Small intestine (tissue), 7 donors: ENCODE results near the gene TANC2. TPM values are rescaled to one million over a fixed set of nuclear protein-coding genes. Genes with fewer than 3 reads are reported as not detected.

Experiments used
- DNase-seq, 2 donors: peaks; one replicate each; pipeline versions ENCODE4 v3.0.0 to v3.0.0-alpha.2; 2013
- FAIRE-seq: peaks from 2 replicates; lab custom pipeline; 2012; peaks lifted over from hg19 to GRCh38; lab: Jason Lieb, UNC
- H3K27ac ChIP-seq, 3 donors: one replicate each; pipeline ENCODE4 v1.5.1; 2013; ENCODE audit warnings: low read length in 2 of 3, mild to moderate bottlenecking in 2 of 3, control low read depth in 1 of 3, inconsistent platforms in 1 of 3, low read depth in 1 of 3, moderate library complexity in 1 of 3
- H3K27me3 ChIP-seq, 3 donors: one replicate each; pipeline ENCODE4 v1.6.1; 2013; ENCODE audit warnings: low read length in 3 of 3, inconsistent platforms in 1 of 3; ENCODE audit not compliant: control insufficient read depth in 3 of 3, insufficient read depth in 3 of 3
- H3K36me3 ChIP-seq, 3 donors: one replicate each; pipeline ENCODE4 v1.6.1; 2013; ENCODE audit warnings: low read length in 3 of 3, inconsistent platforms in 1 of 3, low read depth in 1 of 3, mild to moderate bottlenecking in 1 of 3, moderate library complexity in 1 of 3; ENCODE audit not compliant: control insufficient read depth in 3 of 3, insufficient read depth in 2 of 3
- H3K4me1 ChIP-seq, 3 donors: one replicate each; pipeline ENCODE4 v1.6.1; 2013; ENCODE audit warnings: low read length in 2 of 3, inconsistent platforms in 1 of 3, low read depth in 1 of 3, mild to moderate bottlenecking in 1 of 3, moderate library complexity in 1 of 3; ENCODE audit not compliant: control insufficient read depth in 3 of 3, insufficient read depth in 2 of 3
- H3K4me3 ChIP-seq, 3 donors: one replicate each; pipeline ENCODE4 v1.5.1; 2013; ENCODE audit warnings: low read length in 3 of 3, control low read depth in 1 of 3, inconsistent platforms in 1 of 3, low read depth in 1 of 3, mild to moderate bottlenecking in 1 of 3, moderate library complexity in 1 of 3
- H3K9me3 ChIP-seq, 2 donors: one replicate each; pipeline ENCODE4 v1.6.1; 2013; ENCODE audit warnings: low read depth in 1 of 2, low read length in 1 of 2; ENCODE audit not compliant: control insufficient read depth in 2 of 2, insufficient read depth in 1 of 2
- WGBS, 3 donors: extraction: QIAGEN DNeasy Blood & Tissue Kit; methylation state at CpG; one replicate each; pipeline ENCODE4 v1.1.7; 2013; 5-methylcytosine and 5-hydroxymethylcytosine counted together
- polyA plus RNA-seq, 4 donors: library from polyadenylated mRNA; stranded (reverse) in 3 of 4; unstranded in 1 of 4; fragments of 200-250 nt in 3 of 4; fragments of 120-200 nt in 1 of 4; gene quantifications; one replicate each; pipeline versions ENCODE4 v1.2.1 to v1.2.3, GENCODE V29; 2013
- donor health status: healthy with polysubstance abuse.
- donor health status: control.
- donor health status: control.
- donor health status: Bipolar disorder and iron deficiency.
- donor health status: healthy.

The TANC2 gene
- polyA plus RNA-seq, 4 donors, result 0.22 to 8.5 (median 2.1) TPM

- FAIRE-seq (no peak), DNase-seq (no peak)
- Histone ChIP-seq H3K27me3 (no peaks in the 10 kb centered on the region), H3K36me3 (no peaks in the 10 kb centered on the region), H3K9me3 (peaks cover 0 to 11% of the 10 kb centered on the region in 2 donors), H3K4me1 (no peaks in the 10 kb centered on the region), H3K4me3 (no peak overlapping the region), H3K27ac (no peak overlapping the region)
- WGBS, 3 donors, result 90 to 100% (median 100%) methylated on average over 1 of the region's 1 CpG
These were observed 18.8 kb downstream of the TANC2 start for GRCh38 chr17:62984801-62985200.

GRCh38 chr17:62986549-62986948, 20.5 kb downstream of the TANC2 start:
- H3K4me1 ChIP-seq, result no peaks in the 10 kb centered on the region
- no peak overlapping the region for H3K27ac ChIP-seq
- H3K9me3 ChIP-seq, result peaks cover 0 to 11% of the 10 kb centered on the region in 2 donors
- no peaks in the 10 kb centered on the region for H3K27me3 ChIP-seq
- FAIRE-seq (no peak), DNase-seq (no peak)
- no peaks in the 10 kb centered on the region for H3K36me3 ChIP-seq
- WGBS, 3 donors, result 84 to 99% (median 92%) methylated on average over 4 of the region's 4 CpGs
- no peak overlapping the region for H3K4me3 ChIP-seq

- WGBS, 3 donors, result 88 to 90% (median 88%) methylated on average over 7 of the region's 7 CpGs
- H3K4me1 ChIP-seq, result no peaks in the 10 kb centered on the region
- H3K27me3 ChIP-seq, result no peaks in the 10 kb centered on the region
- H3K9me3 ChIP-seq, result peaks cover 0 to 11% of the 10 kb centered on the region in 2 donors
- no peak overlapping the region for H3K27ac ChIP-seq
- no peak overlapping the region for H3K4me3 ChIP-seq
- DNase-seq (no peak), FAIRE-seq (no peak)
- H3K36me3 ChIP-seq, result no peaks in the 10 kb centered on the region
These were observed 21.1 kb downstream of the TANC2 start for GRCh38 chr17:62987136-62987535.

GRCh38 chr17:62989501-62989900, 23.5 kb downstream of the TANC2 start:
- no peak for FAIRE-seq
- Histone ChIP-seq H3K9me3 (peaks cover 0 to 11% of the 10 kb centered on the region in 2 donors), H3K36me3 (no peaks in the 10 kb centered on the region), H3K4me1 (no peaks in the 10 kb centered on the region), H3K27ac (no peak overlapping the region), H3K4me3 (no peak overlapping the region), H3K27me3 (no peaks in the 10 kb centered on the region)
- DNase-seq, result no peak
- WGBS, 3 donors, result 86 to 93% (median 90%) methylated on average over 5 of the region's 5 CpGs

- H3K4me3 ChIP-seq, result no peak overlapping the region
- no peaks in the 10 kb centered on the region for H3K36me3 ChIP-seq
- WGBS, 3 donors, result 74 to 79% (median 76%) methylated on average over 4 of the region's 4 CpGs
- no peak for DNase-seq
- no peak for FAIRE-seq
- no peaks in the 10 kb centered on the region for H3K27me3 ChIP-seq
- H3K4me1 ChIP-seq, result no peaks in the 10 kb centered on the region
- no peaks in the 10 kb centered on the region for H3K9me3 ChIP-seq
- H3K27ac ChIP-seq, result no peak overlapping the region
These were observed 28.9 kb downstream of the TANC2 start for GRCh38 chr17:62994931-62995330.

- no peaks in the 10 kb centered on the region for H3K9me3 ChIP-seq
- DNase-seq, result peak; percentile 36 to 40
- H3K27me3 ChIP-seq, result no peaks in the 10 kb centered on the region
- no peaks in the 10 kb centered on the region for H3K36me3 ChIP-seq
- no peaks in the 10 kb centered on the region for H3K4me1 ChIP-seq
- FAIRE-seq, result no peak
- WGBS, 3 donors, result 73 to 78% (median 74%) methylated on average over 3 of the region's 3 CpGs
- H3K27ac ChIP-seq, result no peak overlapping the region
- H3K4me3 ChIP-seq, result no peak overlapping the region
These were observed 29.4 kb downstream of the TANC2 start for GRCh38 chr17:62995377-62995885.

- no peak overlapping the region for H3K4me3 ChIP-seq
- H3K36me3 ChIP-seq, result no peaks in the 10 kb centered on the region
- H3K4me1 ChIP-seq, result no peaks in the 10 kb centered on the region
- H3K9me3 ChIP-seq, result no peaks in the 10 kb centered on the region
- H3K27ac ChIP-seq, result no peak overlapping the region
- DNase-seq, result no peak
- H3K27me3 ChIP-seq, result no peaks in the 10 kb centered on the region
- 86 to 91% (median 91%) methylated on average over 8 of the region's 8 CpGs for WGBS, 3 donors
- FAIRE-seq, result no peak
These were observed 30.2 kb downstream of the TANC2 start for GRCh38 chr17:62996221-62996620.

GRCh38 chr17:62998166-62998565, 32.1 kb downstream of the TANC2 start:
- Histone ChIP-seq H3K27me3 (no peaks in the 10 kb centered on the region), H3K9me3 (no peaks in the 10 kb centered on the region), H3K36me3 (no peaks in the 10 kb centered on the region), H3K4me3 (no peak overlapping the region), H3K27ac (no peak overlapping the region), H3K4me1 (no peaks in the 10 kb centered on the region)
- 82 to 96% (median 90%) methylated on average over 1 of the region's 1 CpG for WGBS, 3 donors
- DNase-seq, result no peak
- FAIRE-seq, result no peak
